Inflammatory macrophage (primary cell): Measurements from ENCODE around the gene CDH23.

ENCODE experiments used
- DNase-seq, 2 donors: peaks; one replicate each; pipeline ENCODE4 v3.0.0-alpha.2; 2020 to 2022

The CDH23 gene

GRCh38 chr10:71646592-71647292 lies 250.0 kb downstream of the CDH23 start:
- DNase-seq, result no peak

GRCh38 chr10:71647526-71648253 lies 251.0 kb downstream of the CDH23 start:
- DNase-seq, result no peak

- DNase-seq, result no peak
These were observed 251.7 kb downstream of the CDH23 start for GRCh38 chr10:71648254-71648932.

DNA sequence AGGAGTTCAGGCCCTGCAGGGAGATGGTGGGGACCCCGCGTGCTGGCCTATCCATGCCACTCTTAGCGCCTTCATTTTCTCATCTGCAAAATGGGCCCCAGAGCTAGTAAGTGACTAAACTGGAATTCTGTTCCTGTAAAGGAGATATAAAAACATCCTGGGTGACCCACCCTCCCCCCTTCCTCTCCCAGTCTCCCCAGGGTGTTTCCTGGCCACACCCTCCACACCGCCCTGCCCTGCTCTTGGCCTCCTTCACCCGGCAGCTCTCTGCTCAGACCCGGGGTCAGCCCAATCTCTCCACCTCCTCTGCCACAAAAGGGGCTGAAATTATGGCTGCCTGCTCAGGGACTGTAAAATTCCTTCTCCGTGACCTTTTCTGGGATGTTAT lies 252.2 kb downstream of the CDH23 start:
- DNase-seq, result no peak

- no peak for DNase-seq
These were observed 252.9 kb downstream of the CDH23 start for GRCh38 chr10:71649631-71650030.

DNA sequence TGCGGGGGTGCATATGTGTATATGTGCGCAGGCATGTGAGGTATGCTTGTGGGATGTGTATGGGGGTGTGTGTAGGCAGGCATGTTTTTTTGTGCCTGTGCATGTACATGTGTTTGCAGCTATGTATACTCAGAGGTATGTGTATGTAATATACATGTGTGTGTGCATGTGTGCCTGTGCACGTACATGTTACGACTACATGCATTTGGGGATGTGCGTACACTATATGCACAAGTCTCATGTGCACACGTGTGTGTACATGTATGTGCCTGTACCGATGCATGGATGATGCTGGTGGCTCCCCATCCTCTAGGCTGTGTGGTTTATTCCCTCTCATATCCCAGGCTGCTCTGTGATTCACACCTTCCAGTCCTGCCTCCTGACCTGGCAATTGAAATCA lies 253.7 kb downstream of the CDH23 start:
- DNase-seq, result no peak

DNA sequence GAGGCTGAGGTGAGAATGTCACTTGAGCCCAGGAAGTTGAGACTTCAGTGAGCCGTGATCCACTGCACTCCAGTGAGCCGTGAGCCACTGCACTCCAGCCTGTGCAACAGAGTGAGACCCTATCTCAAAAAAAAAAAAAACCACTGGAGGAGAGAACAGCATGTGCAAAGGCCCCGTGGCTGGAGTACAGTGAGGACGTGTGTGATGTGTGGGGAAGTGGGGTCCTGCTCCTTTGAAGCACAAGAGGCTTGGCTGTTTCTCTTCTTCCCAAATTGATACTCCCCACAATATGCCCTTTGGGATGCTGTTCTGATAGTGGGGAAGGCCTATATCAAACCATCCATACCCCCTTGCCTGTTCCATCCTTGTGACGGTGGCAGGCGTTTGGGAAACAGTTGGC lies 254.7 kb downstream of the CDH23 start:
- DNase-seq, result no peak

GRCh38 chr10:71651928-71652327 lies 255.2 kb downstream of the CDH23 start:
- no peak for DNase-seq

GRCh38 chr10:71653044-71653443 lies 256.3 kb downstream of the CDH23 start:
- no peak for DNase-seq

DNA sequence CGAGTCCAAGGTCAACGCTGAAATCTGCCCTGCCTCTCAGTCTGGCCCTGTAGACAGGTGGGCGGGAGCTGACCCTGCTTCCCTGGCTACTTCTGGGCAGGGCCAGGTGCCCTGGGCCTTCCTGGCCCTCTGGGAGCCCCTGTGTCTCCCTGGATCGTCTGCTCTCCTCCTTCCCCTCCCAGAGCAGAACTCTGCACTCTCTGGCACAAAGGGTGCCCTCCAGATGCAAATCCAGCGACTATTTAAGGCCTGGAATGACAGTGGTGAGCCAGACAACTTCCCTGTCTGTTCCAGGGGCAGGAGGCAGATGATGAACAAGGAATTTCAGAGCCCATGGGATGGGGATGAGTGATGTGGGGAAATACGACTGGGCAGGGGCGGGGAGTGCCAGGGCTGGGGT lies 259.5 kb downstream of the CDH23 start:
- no peak for DNase-seq

DNA sequence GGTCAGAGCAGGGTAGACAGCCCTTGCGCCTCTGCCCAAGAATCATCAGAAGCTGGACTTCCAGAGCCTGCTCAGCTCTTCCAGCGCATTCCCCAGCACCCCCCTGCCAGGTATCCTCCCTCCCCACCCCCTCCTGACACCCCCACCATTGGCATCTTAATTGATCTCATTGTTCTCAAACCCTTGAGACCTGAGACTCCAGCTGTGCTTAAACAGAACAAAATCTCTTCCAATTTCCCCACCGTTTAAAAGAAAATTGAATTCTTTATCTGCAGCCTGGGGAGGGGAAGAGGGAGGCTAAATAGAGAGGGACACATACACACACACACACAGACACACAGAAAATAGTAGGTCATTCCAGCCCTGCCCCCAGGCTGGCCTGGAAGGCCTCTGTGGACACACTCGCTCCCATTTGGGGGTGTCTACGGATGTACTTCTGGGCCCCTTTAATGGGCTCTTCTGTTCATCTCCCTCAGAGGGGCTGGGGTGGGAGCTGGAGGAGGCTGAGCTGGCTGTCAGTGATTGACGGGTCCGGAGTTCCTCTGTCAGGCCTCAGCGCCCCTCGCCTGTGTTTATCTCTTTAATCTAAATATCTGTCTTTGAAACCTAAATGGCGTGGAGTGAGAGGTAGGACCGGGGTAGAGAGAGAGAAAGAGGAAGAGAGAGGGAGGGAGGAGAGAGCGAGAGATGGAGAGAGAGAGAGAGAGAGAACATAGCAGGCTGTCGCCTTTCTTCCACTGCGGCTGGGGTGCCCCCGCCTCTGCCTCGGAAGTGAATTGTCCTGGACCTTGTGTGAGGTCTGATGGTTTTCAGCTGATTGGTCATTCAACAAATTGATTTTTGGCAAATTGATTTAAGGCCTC lies 261.1 kb downstream of the CDH23 start:
- DNase-seq, result no peak

DNA sequence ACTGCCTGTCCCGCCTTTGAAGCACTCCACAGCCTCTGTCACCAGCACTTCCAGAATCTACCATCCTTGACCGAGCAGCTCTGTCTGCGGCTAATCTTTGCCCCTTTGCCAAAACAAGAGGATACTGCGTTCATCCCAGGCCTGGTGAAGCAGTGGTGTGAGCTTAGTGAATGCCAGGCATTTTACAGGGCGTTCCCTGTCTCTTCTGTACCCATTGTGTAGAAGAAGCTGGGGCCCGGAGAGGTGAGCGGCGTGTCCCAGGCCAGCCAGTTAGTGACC lies 261.7 kb downstream of the CDH23 start:
- DNase-seq, result no peak

DNA sequence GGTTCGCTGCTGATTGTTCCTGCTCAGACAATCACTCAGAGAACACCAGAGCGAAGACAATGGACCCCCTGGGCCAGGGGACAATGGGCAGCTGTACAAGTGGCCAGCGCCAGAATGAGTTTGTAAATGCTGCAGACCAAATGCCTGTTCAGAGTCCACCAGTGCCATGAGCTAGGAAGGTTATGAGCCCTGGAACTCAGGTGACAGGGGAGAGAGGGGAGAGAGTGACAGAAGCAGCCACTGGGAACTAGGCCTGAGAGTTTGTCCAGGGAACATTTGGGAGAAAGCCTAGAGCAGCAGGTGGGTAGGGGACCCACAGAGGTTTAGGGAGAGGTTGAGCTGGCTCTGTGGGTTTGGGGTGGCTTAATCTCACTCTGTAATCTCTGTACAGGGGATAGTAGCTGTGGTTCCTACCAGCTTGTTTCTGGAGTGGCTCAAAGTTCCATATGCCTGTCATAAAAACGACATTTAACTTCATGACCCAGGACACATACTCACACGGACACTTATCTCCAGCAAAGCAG lies 262.5 kb downstream of the CDH23 start:
- no peak for DNase-seq

- no peak for DNase-seq
These were observed 263.0 kb downstream of the CDH23 start for GRCh38 chr10:71659737-71660136.

- DNase-seq, result peak; percentile 13 to 30
These were observed 263.6 kb downstream of the CDH23 start for GRCh38 chr10:71660313-71660712.

DNA sequence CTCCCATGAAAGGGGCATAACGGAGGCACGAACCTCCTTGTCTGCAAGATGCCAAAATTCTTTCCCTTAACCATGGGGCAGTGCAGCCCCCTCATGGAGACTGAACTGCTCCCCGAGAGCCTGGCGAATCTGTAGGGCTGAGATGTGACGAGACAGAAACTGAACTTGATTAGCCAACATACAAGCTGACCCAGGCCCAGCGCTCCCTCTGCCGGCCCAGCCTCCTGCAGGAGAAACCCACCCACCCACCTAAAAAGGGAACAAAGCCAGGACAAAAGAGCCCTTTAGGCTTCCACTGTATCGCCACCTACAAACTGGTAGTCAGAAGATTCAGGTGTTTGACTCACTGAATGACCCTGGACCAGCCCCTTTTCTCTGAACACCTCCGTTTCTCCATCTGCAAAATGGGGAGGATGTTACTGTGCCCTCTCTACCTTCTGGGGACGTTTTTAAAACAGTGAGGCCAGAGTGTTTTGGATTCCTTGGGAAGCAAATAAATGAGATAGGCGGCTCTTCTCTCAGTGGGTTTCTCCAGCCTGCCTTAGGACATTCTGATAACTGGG lies 264.4 kb downstream of the CDH23 start:
- DNase-seq, result no peak

GRCh38 chr10:71661779-71662336 lies 265.1 kb downstream of the CDH23 start:
- DNase-seq, result no peak

- no peak for DNase-seq
These were observed 266.6 kb downstream of the CDH23 start for GRCh38 chr10:71663311-71663710.

DNA sequence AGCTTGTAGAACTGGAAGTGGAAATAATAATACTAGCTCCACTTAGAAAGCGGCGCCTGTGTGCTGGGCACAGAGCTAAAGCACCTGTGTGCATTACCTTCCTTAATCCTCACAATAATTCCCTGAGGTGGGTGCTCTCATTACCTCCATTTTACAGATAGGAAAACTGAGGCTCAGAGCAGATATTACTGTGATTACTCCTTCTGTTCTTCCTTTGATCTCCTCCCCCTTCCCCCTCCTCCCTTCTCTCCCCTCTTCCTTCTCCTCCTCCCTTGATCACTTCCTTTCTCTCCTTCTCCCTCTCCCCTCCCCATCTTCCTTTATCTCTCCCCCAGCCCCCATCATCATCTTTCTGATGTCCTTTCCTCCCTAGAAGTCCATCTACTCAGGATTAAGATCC lies 267.9 kb downstream of the CDH23 start:
- DNase-seq, result no peak

DNA sequence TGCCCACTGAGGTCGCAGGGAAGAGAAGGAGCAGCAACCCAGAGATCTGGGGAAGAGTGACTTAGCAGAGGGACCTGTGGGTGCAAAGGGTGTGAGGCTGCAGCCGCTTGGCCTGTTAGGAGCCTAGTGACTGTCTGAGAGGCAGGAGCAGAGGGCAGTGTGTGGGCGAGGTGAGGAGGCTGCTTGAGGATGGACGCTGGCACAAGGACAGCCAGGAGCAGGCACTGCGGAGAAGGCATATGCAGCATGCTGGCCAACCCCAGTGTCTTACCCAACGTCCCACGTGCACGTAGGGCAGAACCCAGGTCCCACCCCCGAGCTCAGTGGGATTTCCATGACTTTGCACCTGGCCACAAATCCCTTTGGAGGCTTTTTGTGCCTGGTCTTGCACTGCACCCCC lies 268.7 kb downstream of the CDH23 start:
- DNase-seq, result no peak

GRCh38 chr10:71666639-71667386 lies 270.1 kb downstream of the CDH23 start:
- peak in 1 of 2 donors; percentile 26 for DNase-seq

DNA sequence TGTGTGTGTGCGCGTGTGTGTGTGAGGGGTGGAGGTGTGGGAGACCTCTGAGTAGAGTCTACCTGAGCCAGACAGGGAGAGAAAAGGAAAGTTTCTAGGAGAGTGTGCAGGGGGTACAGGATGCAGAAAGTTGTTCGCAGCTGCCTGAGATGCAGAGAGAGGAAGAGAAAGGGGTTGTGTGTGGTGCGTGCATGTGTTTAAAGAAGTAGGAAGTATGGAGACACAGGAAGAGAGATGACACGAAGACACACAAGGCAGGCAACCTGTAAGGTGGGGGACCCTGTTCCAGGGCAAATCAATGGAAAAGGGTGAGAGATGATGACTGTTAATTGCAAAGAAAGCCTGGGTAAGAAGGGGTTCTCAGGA lies 270.6 kb downstream of the CDH23 start:
- DNase-seq, result peak; percentile 18 to 25
